ENCODE results near the gene DZIP3.

DNA sequence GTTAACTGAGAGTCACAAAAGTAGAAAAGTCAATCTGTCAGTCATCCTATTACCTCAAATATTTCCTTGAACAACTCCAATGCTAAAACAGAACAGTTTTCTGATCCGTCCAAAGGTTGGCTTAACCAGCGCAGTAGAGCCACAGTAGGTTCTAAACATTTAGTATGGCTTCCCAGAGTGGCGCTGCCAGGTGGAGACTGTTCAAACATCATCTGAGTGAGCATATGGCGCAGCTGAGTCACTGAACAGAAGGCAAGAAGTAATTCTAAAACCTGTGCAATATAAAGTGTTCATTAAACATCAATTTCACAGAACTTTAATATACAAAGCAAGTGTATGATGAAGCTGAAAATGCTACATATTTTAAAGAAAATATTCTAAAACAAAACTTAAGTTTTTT, 20.2 kb upstream of the DZIP3 start:
- no peak for TF ChIP-seq RCOR2 (CRISPR knock-in tag; IDR thresholded peaks at IDR 0.05)
- TF ChIP-seq ZBTB20 (CRISPR knock-in tag; IDR thresholded peaks at IDR 0.05; ENCODE audit: borderline replicate concordance, low read depth) = no peak
- TF ChIP-seq, protein P1, sequence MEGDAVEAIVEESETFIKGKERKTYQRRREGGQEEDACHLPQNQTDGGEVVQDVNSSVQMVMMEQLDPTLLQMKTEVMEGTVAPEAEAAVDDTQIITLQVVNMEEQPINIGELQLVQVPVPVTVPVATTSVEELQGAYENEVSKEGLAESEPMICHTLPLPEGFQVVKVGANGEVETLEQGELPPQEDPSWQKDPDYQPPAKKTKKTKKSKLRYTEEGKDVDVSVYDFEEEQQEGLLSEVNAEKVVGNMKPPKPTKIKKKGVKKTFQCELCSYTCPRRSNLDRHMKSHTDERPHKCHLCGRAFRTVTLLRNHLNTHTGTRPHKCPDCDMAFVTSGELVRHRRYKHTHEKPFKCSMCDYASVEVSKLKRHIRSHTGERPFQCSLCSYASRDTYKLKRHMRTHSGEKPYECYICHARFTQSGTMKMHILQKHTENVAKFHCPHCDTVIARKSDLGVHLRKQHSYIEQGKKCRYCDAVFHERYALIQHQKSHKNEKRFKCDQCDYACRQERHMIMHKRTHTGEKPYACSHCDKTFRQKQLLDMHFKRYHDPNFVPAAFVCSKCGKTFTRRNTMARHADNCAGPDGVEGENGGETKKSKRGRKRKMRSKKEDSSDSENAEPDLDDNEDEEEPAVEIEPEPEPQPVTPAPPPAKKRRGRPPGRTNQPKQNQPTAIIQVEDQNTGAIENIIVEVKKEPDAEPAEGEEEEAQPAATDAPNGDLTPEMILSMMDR (CRISPR knock-in tag; IDR thresholded peaks at IDR 0.05) = no peak
- TF ChIP-seq, protein P2, sequence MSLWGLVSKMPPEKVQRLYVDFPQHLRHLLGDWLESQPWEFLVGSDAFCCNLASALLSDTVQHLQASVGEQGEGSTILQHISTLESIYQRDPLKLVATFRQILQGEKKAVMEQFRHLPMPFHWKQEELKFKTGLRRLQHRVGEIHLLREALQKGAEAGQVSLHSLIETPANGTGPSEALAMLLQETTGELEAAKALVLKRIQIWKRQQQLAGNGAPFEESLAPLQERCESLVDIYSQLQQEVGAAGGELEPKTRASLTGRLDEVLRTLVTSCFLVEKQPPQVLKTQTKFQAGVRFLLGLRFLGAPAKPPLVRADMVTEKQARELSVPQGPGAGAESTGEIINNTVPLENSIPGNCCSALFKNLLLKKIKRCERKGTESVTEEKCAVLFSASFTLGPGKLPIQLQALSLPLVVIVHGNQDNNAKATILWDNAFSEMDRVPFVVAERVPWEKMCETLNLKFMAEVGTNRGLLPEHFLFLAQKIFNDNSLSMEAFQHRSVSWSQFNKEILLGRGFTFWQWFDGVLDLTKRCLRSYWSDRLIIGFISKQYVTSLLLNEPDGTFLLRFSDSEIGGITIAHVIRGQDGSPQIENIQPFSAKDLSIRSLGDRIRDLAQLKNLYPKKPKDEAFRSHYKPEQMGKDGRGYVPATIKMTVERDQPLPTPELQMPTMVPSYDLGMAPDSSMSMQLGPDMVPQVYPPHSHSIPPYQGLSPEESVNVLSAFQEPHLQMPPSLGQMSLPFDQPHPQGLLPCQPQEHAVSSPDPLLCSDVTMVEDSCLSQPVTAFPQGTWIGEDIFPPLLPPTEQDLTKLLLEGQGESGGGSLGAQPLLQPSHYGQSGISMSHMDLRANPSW (CRISPR knock-in tag; IDR thresholded peaks at IDR 0.05; ENCODE audit: borderline replicate concordance) = no peak
- no peak for TF ChIP-seq ZNF138 (CRISPR knock-in tag; IDR thresholded peaks at IDR 0.05; ENCODE audit: low read depth)
- TF ChIP-seq, protein P3, sequence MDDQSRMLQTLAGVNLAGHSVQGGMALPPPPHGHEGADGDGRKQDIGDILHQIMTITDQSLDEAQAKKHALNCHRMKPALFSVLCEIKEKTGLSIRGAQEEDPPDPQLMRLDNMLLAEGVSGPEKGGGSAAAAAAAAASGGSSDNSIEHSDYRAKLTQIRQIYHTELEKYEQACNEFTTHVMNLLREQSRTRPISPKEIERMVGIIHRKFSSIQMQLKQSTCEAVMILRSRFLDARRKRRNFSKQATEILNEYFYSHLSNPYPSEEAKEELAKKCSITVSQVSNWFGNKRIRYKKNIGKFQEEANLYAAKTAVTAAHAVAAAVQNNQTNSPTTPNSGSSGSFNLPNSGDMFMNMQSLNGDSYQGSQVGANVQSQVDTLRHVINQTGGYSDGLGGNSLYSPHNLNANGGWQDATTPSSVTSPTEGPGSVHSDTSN (CRISPR knock-in tag; IDR thresholded peaks at IDR 0.05; ENCODE audit: borderline replicate concordance) = no peak
- TF ChIP-seq ZNF747 (CRISPR knock-in tag; IDR thresholded peaks at IDR 0.05; ENCODE audit: borderline replicate concordance) = no peak
- TF ChIP-seq, protein P4, sequence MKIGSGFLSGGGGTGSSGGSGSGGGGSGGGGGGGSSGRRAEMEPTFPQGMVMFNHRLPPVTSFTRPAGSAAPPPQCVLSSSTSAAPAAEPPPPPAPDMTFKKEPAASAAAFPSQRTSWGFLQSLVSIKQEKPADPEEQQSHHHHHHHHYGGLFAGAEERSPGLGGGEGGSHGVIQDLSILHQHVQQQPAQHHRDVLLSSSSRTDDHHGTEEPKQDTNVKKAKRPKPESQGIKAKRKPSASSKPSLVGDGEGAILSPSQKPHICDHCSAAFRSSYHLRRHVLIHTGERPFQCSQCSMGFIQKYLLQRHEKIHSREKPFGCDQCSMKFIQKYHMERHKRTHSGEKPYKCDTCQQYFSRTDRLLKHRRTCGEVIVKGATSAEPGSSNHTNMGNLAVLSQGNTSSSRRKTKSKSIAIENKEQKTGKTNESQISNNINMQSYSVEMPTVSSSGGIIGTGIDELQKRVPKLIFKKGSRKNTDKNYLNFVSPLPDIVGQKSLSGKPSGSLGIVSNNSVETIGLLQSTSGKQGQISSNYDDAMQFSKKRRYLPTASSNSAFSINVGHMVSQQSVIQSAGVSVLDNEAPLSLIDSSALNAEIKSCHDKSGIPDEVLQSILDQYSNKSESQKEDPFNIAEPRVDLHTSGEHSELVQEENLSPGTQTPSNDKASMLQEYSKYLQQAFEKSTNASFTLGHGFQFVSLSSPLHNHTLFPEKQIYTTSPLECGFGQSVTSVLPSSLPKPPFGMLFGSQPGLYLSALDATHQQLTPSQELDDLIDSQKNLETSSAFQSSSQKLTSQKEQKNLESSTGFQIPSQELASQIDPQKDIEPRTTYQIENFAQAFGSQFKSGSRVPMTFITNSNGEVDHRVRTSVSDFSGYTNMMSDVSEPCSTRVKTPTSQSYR (CRISPR knock-in tag; IDR thresholded peaks at IDR 0.05; ENCODE audit: borderline replicate concordance) = no peak
- no peak for TF ChIP-seq POLR2A (IDR thresholded peaks at IDR 0.05; ENCODE audit: insufficient read depth in 1 of 2, low read depth in 2 of 2, low read length in 2 of 2)
